IMR-90 (cell line): ENCODE results near the gene CLCA1. TPM values are rescaled to one million over a fixed set of nuclear protein-coding genes. Genes with fewer than 3 reads are reported as not detected.

ENCODE experiments used
- ATAC-seq: fragments of 200-7000 bp; cut with Tn5 transposase; 2 replicates; pipeline ENCODE4 v1.9.1; 2020; ENCODE audit warnings: low read depth, mild to moderate bottlenecking, moderate library complexity
- BruUV-seq: library from RNA; stranded (reverse); fragments of 400-500 nt; replicated peaks from 2 replicates; lab custom pipeline; 2021; lab: Mats Ljungman, UMichigan
- CTCF ChIA-PET: fragments of 300-600 bp; formaldehyde crosslinking; extraction: SDS; loops from one replicate; lab custom pipeline; 2021; ENCODE audit warnings: antibody characterized with exemption; lab: Yijun Ruan, JAX
- POLR2A ChIA-PET: fragments of 300-600 bp; sonication (Branson Sonifier 250); formaldehyde crosslinking; loops from one replicate; lab custom pipeline; 2022; ENCODE audit warnings: antibody characterized with exemption; ENCODE audit not compliant: unreplicated experiment; lab: Charles Lee
- DNase-seq: peaks from one replicate; pipeline ENCODE4 v3.0.0; 2013
- H2AFZ ChIP-seq: replicated peaks from 2 replicates; pipeline ENCODE3; 2013; ENCODE audit warnings: low read length, mild to moderate bottlenecking; ENCODE audit not compliant: poor library complexity
- H2AK5ac ChIP-seq: 2 replicates; pipeline ENCODE4 v1.6.1; 2013; ENCODE audit warnings: low read depth, low read length, inconsistent platforms
- H2AK9ac ChIP-seq: replicated peaks from 2 replicates; pipeline ENCODE3; 2013; ENCODE audit warnings: mild to moderate bottlenecking, low read depth, low read length, moderate library complexity; ENCODE audit not compliant: poor library complexity
- H2BK120ac ChIP-seq: 2 replicates; pipeline ENCODE4 v1.6.1; 2013; ENCODE audit warnings: low read depth, low read length, inconsistent platforms
- H2BK15ac ChIP-seq: 3 replicates; pipeline ENCODE4 v1.6.1; 2013; ENCODE audit warnings: low read depth, low read length, inconsistent platforms
- H2BK20ac ChIP-seq: 2 replicates; pipeline ENCODE4 v1.6.1; 2013; ENCODE audit warnings: low read depth, mild to moderate bottlenecking, inconsistent platforms, low read length, moderate library complexity
- H2BK5ac ChIP-seq: 2 replicates; pipeline ENCODE4 v1.6.1; 2013; ENCODE audit warnings: mild to moderate bottlenecking, low read depth, low read length, inconsistent platforms; ENCODE audit not compliant: poor library complexity, severe bottlenecking
- H3K14ac ChIP-seq: replicated peaks from 2 replicates; pipeline ENCODE4 v1.6.1; 2013; ENCODE audit warnings: low read depth, low read length, inconsistent platforms
- H3K18ac ChIP-seq: 2 replicates; pipeline ENCODE4 v1.6.1; 2013; ENCODE audit warnings: low read depth, low read length, control low read depth
- H3K23ac ChIP-seq: 2 replicates; pipeline ENCODE4 v1.6.1; 2013; ENCODE audit warnings: low read depth, low read length, inconsistent platforms
- H3K27ac ChIP-seq: 2 replicates; pipeline ENCODE4 v1.5.1; 2013; ENCODE audit warnings: mild to moderate bottlenecking, control low read depth, low read length; ENCODE audit not compliant: insufficient read depth
- H3K27me3 ChIP-seq: 2 replicates; pipeline ENCODE4 v1.6.1; 2013; ENCODE audit warnings: low read length; ENCODE audit not compliant: control insufficient read depth, insufficient read depth
- H3K36me3 ChIP-seq: 2 replicates; pipeline ENCODE4 v1.6.1; 2013; ENCODE audit warnings: low read length, mixed read lengths; ENCODE audit not compliant: control insufficient read depth, insufficient read depth
- H3K4ac ChIP-seq: 2 replicates; pipeline ENCODE4 v1.6.1; 2013; ENCODE audit warnings: low read depth, low read length, inconsistent platforms
- H3K4me1 ChIP-seq: 2 replicates; pipeline ENCODE4 v1.6.1; 2013; ENCODE audit warnings: low read length, mixed read lengths; ENCODE audit not compliant: control insufficient read depth, insufficient read depth
- H3K4me2 ChIP-seq: 2 replicates; pipeline ENCODE4 v1.6.1; 2013; ENCODE audit warnings: low read depth, mild to moderate bottlenecking, control low read depth, low read length, moderate library complexity
- H3K4me3 ChIP-seq: 2 replicates; pipeline ENCODE4 v1.5.1; 2013; ENCODE audit warnings: low read depth, mild to moderate bottlenecking, control low read depth, low read length, moderate library complexity; ENCODE audit not compliant: insufficient read depth
- H3K56ac ChIP-seq: 2 replicates; pipeline ENCODE4 v1.6.1; 2013; ENCODE audit warnings: low read length, inconsistent platforms; ENCODE audit not compliant: insufficient read depth; ENCODE audit errors: extremely low read depth
- H3K79me1 ChIP-seq, 2 experiments: 2 replicates each; pipeline ENCODE4 v1.6.1; 2013; ENCODE audit warnings: low read length in 2 of 2, inconsistent platforms in 1 of 2, low read depth in 1 of 2
- H3K9ac ChIP-seq: 2 replicates; pipeline ENCODE4 v1.6.1; 2013; ENCODE audit warnings: low read depth, low read length, control low read depth
- H3K9me1 ChIP-seq: 2 replicates; pipeline ENCODE4 v1.6.1; 2013; ENCODE audit warnings: low read length, inconsistent platforms; ENCODE audit not compliant: insufficient read depth
- H3K9me3 ChIP-seq: 2 replicates; pipeline ENCODE4 v1.6.1; 2013; ENCODE audit warnings: low read length; ENCODE audit not compliant: control insufficient read depth, insufficient read depth
- H4K20me1 ChIP-seq: 2 replicates; pipeline ENCODE4 v1.6.1; 2013; ENCODE audit warnings: low read length, inconsistent platforms; ENCODE audit not compliant: insufficient read depth
- H4K5ac ChIP-seq: 2 replicates; pipeline ENCODE4 v1.6.1; 2013; ENCODE audit warnings: mild to moderate bottlenecking, low read depth, low read length, control low read depth
- H4K8ac ChIP-seq, 2 experiments: 2 replicates each; pipeline ENCODE4 v1.6.1; 2013; ENCODE audit warnings: low read depth in 2 of 2, low read length in 2 of 2, control low read depth in 1 of 2, inconsistent platforms in 1 of 2
- H4K91ac ChIP-seq: 2 replicates; pipeline ENCODE4 v1.6.1; 2013; ENCODE audit warnings: low read depth, low read length, inconsistent platforms; ENCODE audit not compliant: insufficient read depth
- BHLHE40 ChIP-seq: fragments of 150-350 bp; IDR thresholded peaks from 2 replicates; pipeline ENCODE4 v1.6.1; 2016; ENCODE audit warnings: mild to moderate bottlenecking, low read depth, low read length
- CEBPB ChIP-seq: IDR thresholded peaks from 2 replicates; pipeline ENCODE4 v1.6.1; 2012; ENCODE audit warnings: low read depth, low read length, improper control_type of control experiment
- CHD1 ChIP-seq: IDR thresholded peaks from 2 replicates; pipeline ENCODE4 v1.6.1; 2012; ENCODE audit warnings: low read depth, low read length, improper control_type of control experiment
- FOS ChIP-seq: fragments of 150-350 bp; IDR thresholded peaks from 2 replicates; pipeline ENCODE4 v1.6.1; 2016; ENCODE audit warnings: low read depth, low read length
- MAFK ChIP-seq: IDR thresholded peaks from 2 replicates; pipeline ENCODE4 v1.6.1; 2012; ENCODE audit warnings: low read depth, low read length, improper control_type of control experiment
- MAZ ChIP-seq: IDR thresholded peaks from 2 replicates; pipeline ENCODE4 v1.6.1; 2012; ENCODE audit warnings: low read depth, mild to moderate bottlenecking, low read length, improper control_type of control experiment, moderate library complexity, borderline replicate concordance
- MXI1 ChIP-seq: IDR thresholded peaks from 2 replicates; pipeline ENCODE4 v1.6.1; 2012; ENCODE audit warnings: low read depth, mild to moderate bottlenecking, low read length, moderate library complexity, borderline replicate concordance
- NFE2L2 ChIP-seq: fragments of 150-350 bp; IDR thresholded peaks from 2 replicates; pipeline ENCODE4 v1.6.1; 2016; ENCODE audit warnings: low read depth, mild to moderate bottlenecking, low read length
- POLR2A ChIP-seq: IDR thresholded peaks from 2 replicates; pipeline ENCODE4 v1.6.1; 2012; ENCODE audit warnings: mild to moderate bottlenecking, low read depth, low read length
- RAD21 ChIP-seq: IDR thresholded peaks from 2 replicates; pipeline ENCODE4 v1.6.1; 2012; ENCODE audit warnings: low read length, improper control_type of control experiment
- RCOR1 ChIP-seq: IDR thresholded peaks from 2 replicates; pipeline ENCODE4 v1.6.1; 2012; ENCODE audit warnings: mild to moderate bottlenecking, low read length, improper control_type of control experiment; ENCODE audit not compliant: insufficient replicate concordance
- RFX5 ChIP-seq: IDR thresholded peaks from 2 replicates; pipeline ENCODE4 v1.8.0; 2012; ENCODE audit warnings: low read depth, mild to moderate bottlenecking, low read length, moderate library complexity
- SMC3 ChIP-seq: fragments of 150-350 bp; IDR thresholded peaks from 2 replicates; pipeline ENCODE4 v1.6.1; 2016; ENCODE audit warnings: low read depth, mild to moderate bottlenecking, antibody characterized with exemption, low read length, moderate library complexity
- USF2 ChIP-seq: fragments of 150-350 bp; IDR thresholded peaks from 2 replicates; pipeline ENCODE4 v1.6.1; 2017; ENCODE audit warnings: mild to moderate bottlenecking, antibody characterized with exemption, low read length, low read depth
- WGBS, 2 experiments: methylation state at CpG; one replicate each; pipeline versions ENCODE4 v1.1.5 to v1.1.7; 2013; ENCODE audit warnings: missing lambda C conversion rate in 2 of 2; ENCODE audit not compliant: insufficient read length in 1 of 2; ENCODE audit errors: extremely low coverage in 2 of 2; 5-methylcytosine and 5-hydroxymethylcytosine counted together
- dilution Hi-C: fragments of 300-500 bp; cut with HindIII; formaldehyde crosslinking; loops from one replicate; pipeline ENCODE4 v1.14.3; 2018; ENCODE audit warnings: low sequenced_read_pairs; ENCODE audit not compliant: unreplicated experiment
- in situ Hi-C: fragments of 300-500 bp; cut with MboI; formaldehyde crosslinking; loops from 3 replicates; pipeline ENCODE4 v1.14.3; 2019; ENCODE audit warnings: low sequenced_read_pairs, inconsistent platforms, mixed read lengths
- intact Hi-C: fragments of 100-400 bp; cut with micrococcal nuclease; formaldehyde crosslinking; loops from 2 replicates; pipeline ENCODE4 v1.10.0; 2022
- polyA plus RNA-seq, 3 experiments: library from polyadenylated mRNA; depleted of rRNA; stranded (reverse); fragments of >200 nt; gene quantifications; 2 replicates each; pipeline ENCODE4 v1.2.3, GENCODE V29; 2012; ENCODE audit warnings: low replicate concordance in 1 of 3
- total RNA-seq: library from RNA; depleted of rRNA; stranded (reverse); fragments of >200 nt; gene quantifications from 2 replicates; pipeline ENCODE4 v1.2.3, GENCODE V29; 2012
- TF ChIP-seq, protein P1 (sequence below): fragments of 150-350 bp; IDR thresholded peaks from 2 replicates; pipeline ENCODE4 v1.6.1; 2016; ENCODE audit warnings: low read depth, mild to moderate bottlenecking, low read length, moderate library complexity, borderline replicate concordance
- TF ChIP-seq, protein P2 (sequence below): conservative IDR thresholded peaks from 2 replicates; pipeline ENCODE4 v1.5.1; 2012; ENCODE audit warnings: mild to moderate bottlenecking, low read depth, low read length, improper control_type of control experiment

The CLCA1 gene
- total and polyA plus RNA-seq, 2 of the 4 experiments (the other 2 are of a cell fraction): not detected

- Histone ChIP-seq H4K8ac (no peak overlapping the region), H3K9me3 (no peaks in the 10 kb centered on the region), H2AK5ac (no peak overlapping the region), H3K56ac (no peak overlapping the region), H2BK120ac (no peak overlapping the region), H3K9ac (no peak overlapping the region), H3K18ac (no peak overlapping the region), H3K27ac (no peak overlapping the region), H3K23ac (no peak overlapping the region), H3K36me3 (no peaks in the 10 kb centered on the region), H4K20me1 (no peaks in the 10 kb centered on the region), H4K91ac (no peak overlapping the region), H2AK9ac (no peak overlapping the region), H2BK5ac (no peak overlapping the region), H3K4me2 (no peak overlapping the region), H3K79me1 (no peaks in the 10 kb centered on the region), H3K9me1 (no peaks in the 10 kb centered on the region), H2BK20ac (no peak overlapping the region), H2BK15ac (no peak overlapping the region), H3K27me3 (peaks cover 9% of the 10 kb centered on the region), H3K4me1 (peaks cover 2% of the 10 kb centered on the region), H3K14ac (no peak overlapping the region), H3K4me3 (no peak overlapping the region), H2AFZ (peak overlapping the region; percentile 62), H3K4ac (no peak overlapping the region), H4K5ac (no peak overlapping the region)
- dilution Hi-C loops: no loop called here
- intact Hi-C loops: loop anchor here (5.0 to 10.0 kb wide), 2 partner anchors 106 to 462 kb away; partner anchors contain the start of gene ODF2L
- in situ Hi-C loops: no loop called here
- BruUV-seq: no TSS peak
- DNase-seq (no peak), ATAC-seq (no peak)
- ChIA-PET CTCF (no interaction called here), POLR2A (no interaction called here)
- TF ChIP-seq, protein P1, sequence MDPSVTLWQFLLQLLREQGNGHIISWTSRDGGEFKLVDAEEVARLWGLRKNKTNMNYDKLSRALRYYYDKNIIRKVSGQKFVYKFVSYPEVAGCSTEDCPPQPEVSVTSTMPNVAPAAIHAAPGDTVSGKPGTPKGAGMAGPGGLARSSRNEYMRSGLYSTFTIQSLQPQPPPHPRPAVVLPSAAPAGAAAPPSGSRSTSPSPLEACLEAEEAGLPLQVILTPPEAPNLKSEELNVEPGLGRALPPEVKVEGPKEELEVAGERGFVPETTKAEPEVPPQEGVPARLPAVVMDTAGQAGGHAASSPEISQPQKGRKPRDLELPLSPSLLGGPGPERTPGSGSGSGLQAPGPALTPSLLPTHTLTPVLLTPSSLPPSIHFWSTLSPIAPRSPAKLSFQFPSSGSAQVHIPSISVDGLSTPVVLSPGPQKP: no peak
- no peak for TF ChIP-seq CHD1
- TF ChIP-seq POLR2A: no peak
- no peak for TF ChIP-seq SMC3
- TF ChIP-seq RCOR1: no peak
- TF ChIP-seq MAZ: no peak
- TF ChIP-seq MAFK: no peak
- no peak for TF ChIP-seq MXI1
- TF ChIP-seq, protein P2, sequence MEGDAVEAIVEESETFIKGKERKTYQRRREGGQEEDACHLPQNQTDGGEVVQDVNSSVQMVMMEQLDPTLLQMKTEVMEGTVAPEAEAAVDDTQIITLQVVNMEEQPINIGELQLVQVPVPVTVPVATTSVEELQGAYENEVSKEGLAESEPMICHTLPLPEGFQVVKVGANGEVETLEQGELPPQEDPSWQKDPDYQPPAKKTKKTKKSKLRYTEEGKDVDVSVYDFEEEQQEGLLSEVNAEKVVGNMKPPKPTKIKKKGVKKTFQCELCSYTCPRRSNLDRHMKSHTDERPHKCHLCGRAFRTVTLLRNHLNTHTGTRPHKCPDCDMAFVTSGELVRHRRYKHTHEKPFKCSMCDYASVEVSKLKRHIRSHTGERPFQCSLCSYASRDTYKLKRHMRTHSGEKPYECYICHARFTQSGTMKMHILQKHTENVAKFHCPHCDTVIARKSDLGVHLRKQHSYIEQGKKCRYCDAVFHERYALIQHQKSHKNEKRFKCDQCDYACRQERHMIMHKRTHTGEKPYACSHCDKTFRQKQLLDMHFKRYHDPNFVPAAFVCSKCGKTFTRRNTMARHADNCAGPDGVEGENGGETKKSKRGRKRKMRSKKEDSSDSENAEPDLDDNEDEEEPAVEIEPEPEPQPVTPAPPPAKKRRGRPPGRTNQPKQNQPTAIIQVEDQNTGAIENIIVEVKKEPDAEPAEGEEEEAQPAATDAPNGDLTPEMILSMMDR: no peak
- no peak for TF ChIP-seq RFX5
- no peak for TF ChIP-seq FOS
- no peak for TF ChIP-seq CEBPB
- TF ChIP-seq BHLHE40: no peak
- TF ChIP-seq USF2: no peak
- TF ChIP-seq NFE2L2: no peak
- no peak for TF ChIP-seq RAD21
- 80% methylated on average over 1 of the region's 18 CpGs; no CpG with 5 or more reads in 1 of the 2 experiments for WGBS, 2 experiments
These were observed 34.1 kb downstream of the CLCA1 start for GRCh38 chr1:86502721-86503405.
